G401 (cell line): Measurements from ENCODE around the gene TMEM169. TPM values are rescaled to one million over a fixed set of nuclear protein-coding genes. Genes with fewer than 3 reads are reported as not detected.

Experiments
- DNase-seq: peaks from one replicate; pipeline ENCODE4 v3.0.0-alpha.2; 2015; ENCODE audit warnings: low spot score
- in situ Hi-C: cut with HindIII; loops from 2 replicates; pipeline ENCODE4 v1.10.0; 2016; ENCODE audit warnings: low sequenced_read_pairs, mixed read lengths
- total RNA-seq: library from RNA; depleted of rRNA; stranded (reverse); fragments of >200 nt; shearing (Covaris generic); gene quantifications from 2 replicates; pipeline ENCODE4 v1.2.3, GENCODE V29; 2014; rRNA removed

The TMEM169 gene, protein sequence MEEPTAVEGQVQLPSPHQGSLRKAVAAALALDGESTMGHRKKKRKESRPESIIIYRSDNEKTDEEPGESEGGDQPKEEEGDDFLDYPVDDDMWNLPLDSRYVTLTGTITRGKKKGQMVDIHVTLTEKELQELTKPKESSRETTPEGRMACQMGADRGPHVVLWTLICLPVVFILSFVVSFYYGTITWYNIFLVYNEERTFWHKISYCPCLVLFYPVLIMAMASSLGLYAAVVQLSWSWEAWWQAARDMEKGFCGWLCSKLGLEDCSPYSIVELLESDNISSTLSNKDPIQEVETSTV
- total RNA-seq: 0.12 and 0.37 TPM in 2 replicates

DNA sequence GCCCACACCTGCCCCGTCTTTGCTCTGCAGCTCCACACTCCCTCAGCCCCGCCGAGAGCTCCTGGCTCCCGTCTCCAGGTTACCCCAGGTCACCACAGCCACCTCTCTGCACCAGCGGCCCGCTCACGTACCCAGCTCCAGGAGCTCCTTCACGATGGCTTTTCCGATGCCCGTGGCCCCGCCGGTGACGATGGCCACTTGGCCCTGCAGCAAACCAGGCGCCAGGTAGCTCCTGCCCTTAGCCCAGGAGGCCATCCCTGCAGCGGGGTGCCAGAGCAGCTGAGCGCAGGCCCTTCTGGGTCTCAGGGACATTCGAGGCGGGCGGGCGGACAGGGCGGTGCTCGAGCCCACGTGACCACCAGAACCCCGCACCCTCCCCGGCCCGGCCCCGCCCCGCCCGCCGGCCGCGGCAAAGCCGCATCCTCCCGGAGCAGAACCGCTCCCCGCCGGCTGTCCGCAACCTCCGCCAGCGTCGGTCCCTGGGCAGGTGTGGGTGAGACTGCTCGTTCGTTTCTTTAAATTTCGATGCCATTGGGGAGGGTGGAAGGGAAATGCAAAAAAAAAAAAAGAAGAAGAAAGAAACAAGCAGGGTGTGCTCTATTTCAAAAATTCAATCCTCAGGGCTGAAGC lies at the start of gene TMEM169, which contains the start of gene PECR:
Gene TMEM169 (plus strand): TSS at position 433 of the 630 bp plus-strand sequence. CDS start 14,045 bp downstream, outside the sequence.
Gene PECR (minus strand): TSS at position 323 of the 630 bp plus-strand sequence. CDS start 68 bp downstream, at position 255.
- in situ Hi-C loops: no loop called here
- DNase-seq: peak; percentile 91

DNA sequence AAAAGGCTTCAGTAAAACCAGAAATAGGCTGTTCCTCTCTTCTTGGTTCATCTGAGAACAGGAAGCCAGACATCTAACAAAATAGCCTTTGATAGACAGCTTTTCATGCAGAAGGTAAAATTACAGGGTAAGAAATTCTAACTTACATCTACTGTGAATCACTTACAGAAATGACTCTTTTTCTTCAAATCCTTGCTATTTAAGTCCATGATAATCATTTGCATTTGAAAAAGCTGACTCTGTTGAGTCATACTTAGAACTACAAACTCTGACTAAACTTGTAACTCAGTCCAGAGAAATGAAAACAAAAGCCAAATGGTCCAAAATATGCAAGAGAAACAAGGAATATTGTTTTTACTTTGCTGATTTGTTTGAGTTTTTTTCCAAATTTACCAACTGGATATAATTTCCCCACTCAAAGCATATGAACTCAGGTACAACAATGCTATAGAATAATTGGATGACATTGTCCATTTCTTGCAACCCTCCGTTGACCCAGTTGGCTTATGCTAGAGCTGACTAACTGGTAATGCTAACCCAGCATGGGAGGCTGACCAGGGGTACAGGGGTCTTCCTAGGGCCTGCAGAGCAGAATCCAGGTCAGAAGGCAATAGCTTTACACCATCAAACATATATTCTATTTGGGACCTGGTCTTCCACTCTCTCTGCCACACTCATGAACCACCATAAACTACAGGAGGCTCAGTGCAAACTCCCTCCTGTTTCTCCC lies 49.6 kb upstream of the TMEM169 start:
- in situ Hi-C loops: no loop called here
- DNase-seq: no peak

DNA sequence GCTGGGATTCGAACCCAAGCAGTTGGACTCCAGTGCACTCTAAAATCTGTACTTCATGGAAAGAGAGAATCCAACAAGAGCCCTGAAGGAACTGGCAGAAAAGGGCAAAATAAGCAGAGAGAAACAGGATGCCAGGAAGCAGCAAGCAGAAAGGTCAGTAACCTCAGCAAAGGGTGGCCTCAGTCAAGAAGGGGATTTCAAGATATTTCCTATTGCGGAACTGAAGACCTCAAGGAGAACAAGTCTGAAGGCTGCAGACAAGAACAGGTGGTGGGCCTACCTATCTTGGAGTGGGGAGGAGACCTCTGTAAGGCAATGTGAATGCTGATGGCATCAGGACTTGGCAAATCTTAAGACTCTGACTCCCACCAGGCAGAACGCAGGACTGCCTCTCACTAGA lies 48.3 kb upstream of the TMEM169 start:
- DNase-seq: no peak
- in situ Hi-C loops: no loop called here

DNA sequence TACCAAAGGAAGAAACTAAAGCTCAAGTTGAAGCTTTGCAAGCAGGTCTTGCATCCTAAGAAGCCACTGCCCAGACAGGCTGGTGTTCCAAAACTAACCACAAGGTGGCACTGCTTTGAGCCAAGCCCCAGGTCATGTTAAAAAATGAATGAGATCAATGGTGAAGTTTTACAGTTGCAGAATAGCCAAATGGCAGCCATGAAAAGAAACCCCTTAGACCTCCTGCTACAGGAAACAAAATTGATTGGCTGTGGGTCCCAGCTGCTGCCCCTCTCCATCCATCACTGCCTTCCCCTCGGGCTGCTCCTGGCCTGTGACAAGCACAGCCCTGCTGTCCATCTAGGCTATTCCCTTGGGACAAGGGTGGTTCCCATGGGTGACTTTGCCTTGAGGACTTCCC lies 47.7 kb upstream of the TMEM169 start:
- peak; percentile 74 for DNase-seq
- in situ Hi-C loops: no loop called here

DNA sequence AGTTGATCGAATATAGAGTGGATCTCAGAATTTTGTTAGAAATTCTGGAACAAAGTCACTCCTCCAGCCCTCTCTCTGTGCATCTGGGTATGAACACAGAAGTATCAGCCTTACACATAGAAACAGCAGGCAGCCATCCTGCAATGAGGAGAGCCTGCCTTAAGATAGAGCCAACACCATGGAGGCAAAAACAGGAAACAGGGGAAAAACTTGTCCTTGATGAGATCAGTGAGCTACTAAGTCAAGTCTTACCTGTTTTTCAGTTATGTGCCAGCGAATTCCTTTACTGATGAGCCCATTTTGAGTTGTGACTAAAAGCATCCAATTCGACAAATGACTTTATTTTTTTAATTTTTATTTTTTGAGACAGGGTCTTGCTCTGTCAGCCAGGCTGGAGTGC lies 41.8 kb upstream of the TMEM169 start:
- in situ Hi-C loops: no loop called here
- DNase-seq: no peak

DNA sequence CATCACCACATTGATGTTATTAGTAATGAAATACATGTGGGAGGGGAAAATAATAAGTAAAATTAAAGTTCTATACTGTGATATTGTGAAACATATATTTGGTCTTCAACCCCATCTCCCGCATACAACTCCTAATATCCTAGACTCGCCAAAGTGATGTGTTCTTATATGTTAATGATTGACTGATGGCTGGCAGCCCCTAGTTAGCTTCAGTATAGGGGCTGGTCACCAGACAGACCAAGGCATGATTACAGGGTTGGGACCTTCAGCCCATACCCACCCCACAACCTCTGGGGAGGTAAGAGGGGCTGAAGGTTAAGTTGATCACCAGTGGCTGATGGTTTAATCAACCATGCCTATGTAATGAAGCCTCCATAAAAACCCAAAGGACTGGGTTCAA lies 40.3 kb upstream of the TMEM169 start:
- in situ Hi-C loops: no loop called here
- no peak for DNase-seq

DNA sequence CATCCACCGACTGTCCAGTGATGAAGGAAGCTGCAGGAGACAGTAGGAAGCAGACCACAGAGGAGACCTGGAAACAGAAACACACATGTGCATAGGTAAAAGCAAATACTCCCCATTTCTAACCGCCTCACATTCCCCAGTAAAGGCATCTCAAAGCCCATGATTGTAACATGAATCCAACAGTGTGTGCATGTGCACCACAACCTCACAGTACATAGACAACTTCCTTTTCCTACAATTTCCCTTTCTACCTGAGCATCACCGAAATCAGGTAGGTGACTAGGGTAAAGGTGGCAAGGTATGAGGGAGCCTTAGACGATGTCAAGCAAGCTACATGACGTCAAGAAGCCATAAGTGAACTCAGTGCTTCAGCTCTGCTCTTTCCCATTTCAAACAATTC lies 37.8 kb upstream of the TMEM169 start:
- in situ Hi-C loops: no loop called here
- no peak for DNase-seq

DNA sequence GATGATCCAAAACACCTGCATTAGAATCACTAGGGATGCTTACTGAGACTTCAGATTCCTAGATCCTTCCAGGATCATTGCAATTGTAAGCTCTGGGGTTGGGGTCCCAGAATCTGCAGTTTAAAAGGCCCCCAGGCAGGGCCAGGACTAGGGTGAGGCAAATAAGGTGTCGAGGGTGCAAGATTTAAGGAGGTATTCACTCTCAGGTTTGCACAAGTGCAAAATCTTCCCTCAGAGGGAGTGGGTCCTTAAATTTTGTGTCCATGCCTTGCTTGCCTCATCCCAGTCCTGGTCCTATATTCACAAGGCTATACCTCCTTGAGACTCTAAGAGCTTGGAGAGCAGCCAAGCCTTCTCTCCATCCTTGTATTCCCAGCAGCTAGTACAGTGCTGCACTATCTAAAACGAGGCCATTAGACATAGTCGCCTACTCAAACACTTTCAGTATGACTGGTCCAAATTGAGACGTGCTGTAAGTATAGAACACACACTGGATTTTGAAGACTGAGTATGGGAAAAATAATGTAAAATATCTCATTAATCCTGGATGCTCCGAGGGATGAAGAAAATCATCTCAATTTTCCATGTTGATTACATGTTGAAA lies 36.7 kb upstream of the TMEM169 start:
- in situ Hi-C loops: no loop called here
- DNase-seq: no peak

DNA sequence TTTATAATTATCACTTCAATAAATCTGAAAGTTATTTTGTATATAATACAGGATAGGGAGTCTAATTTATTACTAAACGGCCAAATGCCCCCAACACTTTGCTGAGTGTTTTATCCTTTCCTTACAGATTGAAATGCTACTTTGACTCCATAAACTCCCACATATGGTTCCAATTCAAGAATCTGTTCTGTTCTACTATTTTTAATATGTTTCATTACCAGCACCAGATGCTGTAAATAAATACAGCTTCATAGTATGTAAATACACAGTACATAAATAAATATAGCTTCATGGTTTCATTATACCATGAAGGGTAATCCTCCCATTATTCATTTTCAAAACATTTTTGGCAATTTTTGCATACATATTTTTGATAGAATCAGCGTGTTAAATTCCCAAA lies 34.3 kb upstream of the TMEM169 start:
- DNase-seq: no peak

DNA sequence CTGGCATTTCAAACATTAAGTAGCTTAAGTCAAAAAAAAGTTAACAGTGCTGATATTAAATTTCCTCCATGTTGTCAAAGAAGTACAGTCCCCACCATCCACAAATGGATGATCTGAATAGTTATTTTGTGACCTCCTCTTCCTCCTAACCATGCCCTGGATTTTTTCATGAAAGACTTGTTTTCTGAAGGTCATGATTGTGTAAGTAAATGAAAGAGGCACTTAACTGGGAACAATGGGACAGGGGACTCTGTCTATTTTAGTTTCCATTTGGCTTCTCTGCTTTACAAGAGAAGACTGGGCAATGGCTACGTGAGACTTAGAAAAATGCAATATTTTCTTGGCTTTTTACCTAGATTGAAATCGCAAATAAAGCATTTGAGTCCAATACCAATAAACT lies 32.3 kb upstream of the TMEM169 start:
- in situ Hi-C loops: no loop called here
- DNase-seq: no peak

More for the DNA sequence above, 34.3 kb upstream of the TMEM169 start:
- in situ Hi-C loops: no loop called here

DNA sequence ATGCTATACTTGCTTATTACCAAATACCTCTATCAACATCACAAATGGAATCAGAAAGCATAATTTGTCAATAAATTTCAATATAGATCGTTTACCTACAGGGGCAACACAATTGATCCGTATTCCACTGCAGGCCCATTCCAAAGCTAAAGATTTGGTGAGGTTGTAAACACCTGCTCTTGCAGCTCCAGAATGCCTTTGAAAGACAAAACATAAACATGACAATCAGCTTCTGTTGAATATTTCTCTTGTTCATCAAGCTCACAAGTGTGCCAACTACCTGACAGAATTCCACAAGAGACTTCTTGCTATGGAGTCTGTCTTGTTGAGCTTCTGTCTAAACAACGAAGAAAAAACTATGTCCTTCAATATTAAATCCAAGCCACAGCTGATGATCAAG lies 30.4 kb upstream of the TMEM169 start:
- in situ Hi-C loops: no loop called here
- DNase-seq: no peak

DNA sequence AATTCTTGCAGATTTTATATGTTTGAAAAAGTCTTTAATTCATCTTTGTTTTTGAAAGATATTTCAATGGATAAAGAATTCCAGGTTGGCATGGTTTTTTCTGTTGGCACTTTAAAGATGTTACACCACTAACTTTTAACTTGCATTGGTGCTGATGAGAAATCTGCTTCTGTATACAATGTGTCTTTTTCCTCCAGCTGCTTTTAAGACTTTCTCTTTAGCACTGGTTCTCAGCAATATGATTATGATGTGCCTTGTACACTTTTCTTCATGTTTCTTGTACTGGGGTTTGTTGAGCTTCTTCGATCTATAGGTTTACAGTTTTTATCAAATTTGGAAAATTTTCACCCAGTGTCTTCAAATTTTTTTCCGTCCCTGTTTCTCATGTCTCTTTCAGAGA lies 29.3 kb upstream of the TMEM169 start:
- in situ Hi-C loops: no loop called here
- DNase-seq: no peak

DNA sequence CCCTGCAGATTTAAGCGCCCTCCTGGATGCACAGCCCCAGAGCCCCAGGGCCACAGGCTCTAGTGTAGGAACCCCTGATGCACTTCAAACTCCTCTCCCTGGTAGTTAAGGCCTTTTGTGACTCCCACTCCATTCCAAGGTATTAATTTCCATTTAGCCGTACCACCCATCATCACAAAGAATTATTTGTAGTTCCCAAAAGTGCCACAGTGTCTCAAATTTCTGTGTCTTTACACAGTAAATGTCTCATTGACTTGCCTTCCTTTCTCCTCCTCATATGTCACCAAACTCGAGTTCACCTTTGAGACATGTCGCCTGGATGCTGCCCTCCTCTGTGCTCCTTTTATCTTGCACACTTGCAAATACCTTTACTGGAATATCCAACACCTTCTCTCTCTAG lies 26.0 kb upstream of the TMEM169 start:
- in situ Hi-C loops: no loop called here
- no peak for DNase-seq

DNA sequence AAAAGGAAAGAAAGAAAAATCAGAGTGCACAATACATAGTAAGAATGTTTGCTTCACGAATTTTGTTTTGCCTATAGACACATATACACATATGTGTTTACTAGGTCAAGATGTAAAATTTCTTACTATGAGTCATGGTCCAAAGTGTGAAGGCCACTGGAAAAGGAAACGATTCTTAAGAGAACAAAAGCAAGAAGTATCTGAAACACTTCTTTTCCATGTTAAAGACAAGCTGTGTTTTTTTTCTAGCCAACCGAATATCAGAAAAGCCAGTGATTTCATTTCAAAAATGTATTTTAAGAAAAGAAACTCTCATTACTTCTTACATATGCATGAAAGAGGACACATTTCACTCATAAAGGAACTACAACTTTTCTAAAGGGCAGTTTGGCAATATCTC lies 25.0 kb upstream of the TMEM169 start:
- DNase-seq: no peak

DNA sequence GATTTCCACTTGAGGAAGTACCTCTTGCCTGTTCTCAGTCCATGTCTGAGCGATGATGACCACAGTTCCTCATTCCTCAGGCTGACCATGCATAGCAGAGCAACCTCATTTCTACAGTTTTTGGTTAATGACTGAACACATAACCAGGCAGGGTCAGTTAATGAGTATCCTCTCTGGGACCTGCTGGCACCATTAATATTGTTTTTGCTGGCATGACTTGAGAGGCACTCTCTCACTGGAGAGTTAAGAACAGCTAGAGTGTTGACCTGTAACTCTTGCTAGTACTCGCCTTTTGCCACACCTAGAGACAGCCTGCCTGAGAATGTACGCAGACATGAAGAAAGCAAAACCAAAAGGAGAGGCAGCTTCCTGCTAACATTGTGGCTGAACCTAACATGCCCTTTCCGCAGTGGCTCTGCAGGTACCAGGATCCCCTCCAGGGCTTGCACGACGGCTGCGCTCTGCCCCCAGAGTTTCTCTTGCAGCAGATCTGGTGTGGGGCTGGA lies 24.0 kb upstream of the TMEM169 start:
- no peak for DNase-seq
- in situ Hi-C loops: no loop called here

More for the DNA sequence above, 25.0 kb upstream of the TMEM169 start:
- in situ Hi-C loops: no loop called here

DNA sequence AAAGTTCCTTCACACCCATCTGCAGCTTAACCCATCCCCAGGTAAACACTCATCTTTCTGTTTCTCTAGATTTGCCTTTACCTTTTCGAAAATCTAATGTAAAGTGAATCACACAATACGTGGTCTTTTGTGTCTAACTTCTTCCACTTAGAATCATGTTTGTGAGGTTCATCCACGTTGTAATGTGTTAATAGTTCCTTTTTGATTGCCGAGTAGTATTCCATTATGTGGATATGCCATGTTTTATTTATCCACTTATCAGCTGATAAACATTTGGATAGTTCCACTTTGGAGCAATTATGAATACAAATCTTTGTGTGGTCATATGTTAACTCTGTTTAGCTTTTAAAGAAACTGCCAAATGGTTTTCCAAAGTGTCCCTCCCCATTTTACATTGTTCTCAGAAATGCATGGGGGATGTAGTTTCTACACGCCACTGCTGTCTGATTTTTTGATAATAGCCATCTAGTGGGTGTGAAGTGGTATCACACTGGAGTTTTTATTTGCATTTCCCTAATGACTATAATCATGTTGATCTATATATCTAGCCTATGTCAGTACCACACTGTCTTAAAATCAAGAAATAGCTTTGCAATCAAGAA lies 22.4 kb upstream of the TMEM169 start:
- in situ Hi-C loops: no loop called here
- DNase-seq: no peak

DNA sequence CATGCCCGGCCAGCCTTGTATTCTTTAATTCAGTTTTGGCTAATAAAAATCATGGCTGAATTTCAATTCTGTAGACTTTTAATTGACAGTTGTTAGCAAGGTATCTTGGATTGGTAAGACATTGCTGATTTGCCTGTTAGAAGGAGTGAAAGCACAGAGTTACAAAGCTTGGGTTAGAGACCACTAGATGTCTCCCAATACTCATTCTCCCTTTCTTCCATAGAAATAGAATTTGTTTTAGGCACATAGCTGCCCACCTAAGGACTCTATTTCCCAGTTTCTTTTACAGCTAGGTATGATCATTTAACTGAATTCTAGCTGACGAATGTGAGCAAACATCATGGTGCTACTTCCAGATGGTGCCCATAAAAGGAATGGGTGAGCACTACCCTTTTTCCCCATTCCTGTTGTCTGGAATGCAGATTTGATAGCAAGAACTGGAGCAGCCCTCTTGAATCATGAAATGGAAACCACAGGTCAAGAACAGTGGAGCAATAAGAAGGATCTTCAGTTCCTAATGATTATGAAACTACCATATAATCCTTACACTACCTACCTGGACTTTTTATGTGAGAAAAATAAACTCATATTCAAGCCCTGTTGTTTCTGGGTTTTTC lies 17.6 kb upstream of the TMEM169 start:
- in situ Hi-C loops: no loop called here
- DNase-seq: no peak

DNA sequence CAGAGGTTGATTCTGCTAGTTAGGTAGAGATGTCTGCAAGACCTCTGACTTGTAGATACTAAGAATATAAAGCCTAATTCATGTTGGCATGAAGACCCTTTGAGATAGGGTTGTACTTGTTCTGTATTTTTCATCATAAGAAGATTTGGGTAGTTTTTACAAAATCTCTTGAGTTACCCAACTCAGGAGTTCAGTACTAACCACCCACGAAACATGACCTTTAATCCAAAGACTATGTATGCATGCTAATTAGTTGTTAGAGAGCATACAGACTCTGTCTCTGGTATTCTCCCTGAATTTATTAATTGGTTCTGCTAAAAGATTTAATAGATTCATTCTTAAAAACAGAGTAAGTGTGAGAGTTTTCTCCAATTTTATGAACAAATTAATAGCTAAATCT lies 17.1 kb upstream of the TMEM169 start:
- no peak for DNase-seq

DNA sequence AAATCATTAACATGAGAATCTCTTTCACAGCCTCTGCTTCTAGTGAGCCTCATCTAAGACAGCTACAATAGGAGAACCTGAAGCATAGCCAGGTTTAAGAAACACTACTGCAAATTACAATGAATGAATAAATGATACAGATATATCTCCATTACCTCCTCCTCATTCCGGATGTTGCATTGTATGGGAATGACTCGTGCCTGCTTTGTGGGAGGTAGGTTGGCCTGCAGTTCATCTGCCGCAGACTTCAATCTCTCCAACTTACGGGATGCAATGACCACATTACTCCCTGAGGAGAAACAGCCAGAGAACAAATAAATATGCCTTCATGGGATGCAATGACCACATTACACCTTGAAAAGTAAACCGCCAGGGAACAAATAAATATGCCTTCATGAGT lies 15.5 kb upstream of the TMEM169 start:
- in situ Hi-C loops: no loop called here
- no peak for DNase-seq

More for the DNA sequence above, 17.1 kb upstream of the TMEM169 start:
- in situ Hi-C loops: no loop called here
